Ishikawa (cell line): ENCODE data around the gene SELENOF.

ENCODE experiments used
- CEBPB ChIP-seq: IDR thresholded peaks from 2 replicates; pipeline ENCODE4 v1.6.1; 2012
- CREB1 ChIP-seq: IDR thresholded peaks from 2 replicates; pipeline ENCODE4 v1.6.1; 2012; ENCODE audit warnings: low read depth
- EGR1 ChIP-seq: IDR thresholded peaks from 2 replicates; pipeline ENCODE4 v1.6.1; 2012
- EP300 ChIP-seq: IDR thresholded peaks from 2 replicates; pipeline ENCODE4 v1.6.1; 2012; ENCODE audit warnings: borderline replicate concordance
- FOXM1 ChIP-seq: IDR thresholded peaks from 2 replicates; pipeline ENCODE4 v1.6.1; 2012; ENCODE audit warnings: low read depth, borderline replicate concordance
- NFIC ChIP-seq: IDR thresholded peaks from 2 replicates; pipeline ENCODE4 v1.6.1; 2012
- RAD21 ChIP-seq: IDR thresholded peaks from 2 replicates; pipeline ENCODE4 v1.6.1; 2012; ENCODE audit warnings: low read depth
- TAF1 ChIP-seq: IDR thresholded peaks from 2 replicates; pipeline ENCODE4 v1.6.1; 2012; ENCODE audit warnings: low read depth, mild to moderate bottlenecking
- TCF12 ChIP-seq: IDR thresholded peaks from 2 replicates; pipeline ENCODE4 v1.6.1; 2012; ENCODE audit warnings: low read depth
- TEAD4 ChIP-seq: IDR thresholded peaks from 2 replicates; pipeline ENCODE4 v1.6.1; 2012
- YY1 ChIP-seq: IDR thresholded peaks from 2 replicates; pipeline ENCODE4 v1.6.1; 2012; ENCODE audit warnings: low read depth
- ZBTB7A ChIP-seq: IDR thresholded peaks from 2 replicates; pipeline ENCODE4 v1.6.1; 2012; ENCODE audit warnings: low read depth
- TF ChIP-seq, protein P1 (sequence below): IDR thresholded peaks from 2 replicates; pipeline ENCODE4 v1.6.1; 2012; ENCODE audit warnings: low read depth, mild to moderate bottlenecking
- TF ChIP-seq, protein P2 (sequence below): IDR thresholded peaks from 2 replicates; pipeline ENCODE4 v1.6.1; 2012
- TF ChIP-seq, protein P3 (sequence below): IDR thresholded peaks from 2 replicates; pipeline ENCODE4 v1.6.1; 2012

SELENOF gene

DNA sequence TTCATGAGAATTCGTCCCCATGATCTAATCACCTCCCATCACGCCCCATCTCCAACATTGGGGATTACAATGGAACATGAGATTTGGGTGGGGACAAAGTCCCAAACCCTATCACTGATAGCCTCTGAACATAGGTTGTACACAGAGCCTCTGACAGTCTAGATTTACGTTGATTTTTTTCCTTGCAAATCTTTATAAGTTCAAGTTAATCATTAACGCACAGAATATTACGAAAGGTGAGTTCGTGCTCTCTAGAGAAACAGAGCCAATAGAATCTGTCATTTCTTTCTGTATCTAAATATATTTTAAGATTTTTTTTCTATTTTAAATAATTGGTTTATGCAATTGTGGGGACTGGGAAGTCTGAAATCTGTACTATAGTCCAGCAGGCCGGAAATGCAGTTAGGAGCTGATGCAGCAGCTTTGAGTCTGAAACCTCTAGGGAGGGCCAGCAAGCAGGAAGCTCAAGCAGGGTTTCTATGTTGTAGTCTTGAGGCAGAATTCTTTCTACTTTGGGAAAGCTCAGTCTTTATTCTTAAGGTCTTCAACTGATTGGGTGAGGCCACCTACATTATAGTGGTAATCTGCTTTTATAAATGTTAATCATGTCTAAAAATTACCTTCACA, 61.0 kb downstream of the SELENOF start:
- no peak for TF ChIP-seq FOXM1
- TF ChIP-seq, protein P1, sequence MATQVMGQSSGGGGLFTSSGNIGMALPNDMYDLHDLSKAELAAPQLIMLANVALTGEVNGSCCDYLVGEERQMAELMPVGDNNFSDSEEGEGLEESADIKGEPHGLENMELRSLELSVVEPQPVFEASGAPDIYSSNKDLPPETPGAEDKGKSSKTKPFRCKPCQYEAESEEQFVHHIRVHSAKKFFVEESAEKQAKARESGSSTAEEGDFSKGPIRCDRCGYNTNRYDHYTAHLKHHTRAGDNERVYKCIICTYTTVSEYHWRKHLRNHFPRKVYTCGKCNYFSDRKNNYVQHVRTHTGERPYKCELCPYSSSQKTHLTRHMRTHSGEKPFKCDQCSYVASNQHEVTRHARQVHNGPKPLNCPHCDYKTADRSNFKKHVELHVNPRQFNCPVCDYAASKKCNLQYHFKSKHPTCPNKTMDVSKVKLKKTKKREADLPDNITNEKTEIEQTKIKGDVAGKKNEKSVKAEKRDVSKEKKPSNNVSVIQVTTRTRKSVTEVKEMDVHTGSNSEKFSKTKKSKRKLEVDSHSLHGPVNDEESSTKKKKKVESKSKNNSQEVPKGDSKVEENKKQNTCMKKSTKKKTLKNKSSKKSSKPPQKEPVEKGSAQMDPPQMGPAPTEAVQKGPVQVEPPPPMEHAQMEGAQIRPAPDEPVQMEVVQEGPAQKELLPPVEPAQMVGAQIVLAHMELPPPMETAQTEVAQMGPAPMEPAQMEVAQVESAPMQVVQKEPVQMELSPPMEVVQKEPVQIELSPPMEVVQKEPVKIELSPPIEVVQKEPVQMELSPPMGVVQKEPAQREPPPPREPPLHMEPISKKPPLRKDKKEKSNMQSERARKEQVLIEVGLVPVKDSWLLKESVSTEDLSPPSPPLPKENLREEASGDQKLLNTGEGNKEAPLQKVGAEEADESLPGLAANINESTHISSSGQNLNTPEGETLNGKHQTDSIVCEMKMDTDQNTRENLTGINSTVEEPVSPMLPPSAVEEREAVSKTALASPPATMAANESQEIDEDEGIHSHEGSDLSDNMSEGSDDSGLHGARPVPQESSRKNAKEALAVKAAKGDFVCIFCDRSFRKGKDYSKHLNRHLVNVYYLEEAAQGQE, result no peak
- no peak for TF ChIP-seq NFIC
- TF ChIP-seq, protein P2, sequence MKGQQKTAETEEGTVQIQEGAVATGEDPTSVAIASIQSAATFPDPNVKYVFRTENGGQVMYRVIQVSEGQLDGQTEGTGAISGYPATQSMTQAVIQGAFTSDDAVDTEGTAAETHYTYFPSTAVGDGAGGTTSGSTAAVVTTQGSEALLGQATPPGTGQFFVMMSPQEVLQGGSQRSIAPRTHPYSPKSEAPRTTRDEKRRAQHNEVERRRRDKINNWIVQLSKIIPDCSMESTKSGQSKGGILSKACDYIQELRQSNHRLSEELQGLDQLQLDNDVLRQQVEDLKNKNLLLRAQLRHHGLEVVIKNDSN, result no peak
- no peak for TF ChIP-seq TAF1
- no peak for TF ChIP-seq EGR1
- TF ChIP-seq EP300, result no peak
- TF ChIP-seq TCF12, result no peak
- TF ChIP-seq ZBTB7A, result no peak
- no peak for TF ChIP-seq CREB1
- no peak for TF ChIP-seq TEAD4
- TF ChIP-seq YY1, result no peak
- TF ChIP-seq RAD21, result no peak
- TF ChIP-seq, protein P3, sequence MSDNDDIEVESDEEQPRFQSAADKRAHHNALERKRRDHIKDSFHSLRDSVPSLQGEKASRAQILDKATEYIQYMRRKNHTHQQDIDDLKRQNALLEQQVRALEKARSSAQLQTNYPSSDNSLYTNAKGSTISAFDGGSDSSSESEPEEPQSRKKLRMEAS, result no peak
- no peak for TF ChIP-seq CEBPB

DNA sequence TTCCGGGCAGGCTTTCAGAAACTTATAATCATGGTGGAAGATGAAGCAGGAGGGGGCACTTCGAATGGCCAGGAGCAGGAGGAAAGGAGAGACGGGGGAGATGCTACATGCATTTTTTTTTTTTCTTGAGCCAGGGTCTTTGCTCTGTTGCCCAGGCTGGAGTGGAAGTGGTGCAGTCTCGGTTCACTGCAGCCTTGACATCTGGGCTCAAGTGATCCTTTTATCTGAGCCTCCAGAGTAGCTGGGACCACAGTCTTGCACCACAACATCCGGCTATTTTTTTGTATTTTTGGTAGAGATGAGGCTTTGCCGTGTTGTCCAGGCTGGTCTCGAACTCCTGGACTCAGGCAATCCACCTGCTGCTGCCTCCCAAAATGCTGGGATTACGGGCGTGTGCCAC, 61.6 kb downstream of the SELENOF start:
- TF ChIP-seq TEAD4 (no peak), EGR1 (no peak), ZBTB7A (no peak), NFIC (no peak), EP300 (no peak), RAD21 (no peak)
- TF ChIP-seq, protein P3, result no peak
- TF ChIP-seq, protein P1, result no peak

DNA sequence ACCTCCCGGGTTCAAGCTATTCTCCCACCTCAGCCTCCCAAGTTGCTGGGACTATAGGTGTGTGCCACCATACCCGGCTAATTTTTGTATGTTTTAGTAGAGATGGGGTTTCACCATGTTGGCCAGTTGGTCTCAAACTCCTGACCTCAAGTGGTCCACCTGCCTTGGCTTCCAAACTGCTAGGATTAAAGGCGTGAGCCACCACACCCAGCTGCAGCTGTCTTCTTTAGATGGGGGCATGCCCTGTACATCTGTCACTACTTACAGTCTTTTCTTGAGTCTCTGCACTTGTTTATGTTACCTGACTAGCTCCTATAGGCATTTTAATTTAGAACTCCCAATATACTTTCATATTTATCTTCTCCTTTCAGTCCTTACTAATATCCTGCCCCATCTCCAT, 64.2 kb downstream of the SELENOF start:
- TF ChIP-seq TCF12, result no peak
- TF ChIP-seq NFIC, result no peak
- no peak for TF ChIP-seq EGR1
- TF ChIP-seq CEBPB, result no peak
- TF ChIP-seq ZBTB7A, result no peak
- TF ChIP-seq YY1, result no peak
- TF ChIP-seq FOXM1, result no peak
- TF ChIP-seq, protein P1, result no peak
- TF ChIP-seq EP300, result no peak
- TF ChIP-seq TEAD4, result no peak
- TF ChIP-seq, protein P3, result no peak

DNA sequence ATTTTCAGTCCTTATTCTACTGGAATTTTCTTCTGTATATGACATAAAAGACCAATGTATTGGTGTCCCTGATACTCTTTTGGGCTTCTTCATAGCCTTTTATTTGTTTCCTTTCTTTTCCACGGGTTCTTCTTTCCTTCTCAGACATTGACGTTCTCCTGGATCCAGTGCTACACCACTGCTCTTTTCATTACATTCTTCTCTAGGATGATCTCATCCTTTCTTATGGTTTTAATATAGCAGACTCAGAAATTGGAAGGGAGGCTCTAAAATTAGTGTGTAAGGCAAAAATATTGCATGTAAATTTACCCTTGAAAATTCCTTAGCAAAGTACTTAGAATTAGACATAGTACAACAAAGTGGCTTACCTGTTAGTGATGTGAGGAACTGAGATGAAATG, 65.3 kb downstream of the SELENOF start:
- no peak for TF ChIP-seq ZBTB7A
- TF ChIP-seq TEAD4, result no peak
- TF ChIP-seq TCF12, result no peak
- TF ChIP-seq, protein P3, result no peak

DNA sequence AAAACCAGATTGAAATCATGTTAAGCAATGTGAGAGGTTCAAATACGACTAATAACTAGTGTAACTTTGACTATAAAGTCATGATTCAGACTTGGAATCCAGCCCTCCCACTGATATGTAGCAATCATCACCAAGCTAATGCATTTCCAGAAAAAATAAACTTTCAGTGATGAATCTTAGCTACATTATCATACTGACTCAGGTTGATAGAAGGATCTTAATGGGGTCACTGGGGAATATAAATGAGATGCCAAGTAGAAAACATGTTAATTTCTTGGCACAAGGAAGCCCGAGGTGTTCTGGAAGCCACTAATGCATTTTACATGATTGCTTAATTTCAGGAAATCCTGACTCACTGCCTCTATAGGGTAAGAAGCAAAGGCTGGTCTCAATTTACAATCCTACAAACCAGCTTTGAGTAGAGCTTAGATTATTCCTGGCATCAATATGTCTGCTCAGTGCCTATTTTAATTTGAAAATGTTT, 67.7 kb downstream of the SELENOF start:
- TF ChIP-seq EP300, result no peak
- TF ChIP-seq CEBPB, result peak; percentile 81
- no peak for TF ChIP-seq NFIC
- no peak for TF ChIP-seq EGR1
- no peak for TF ChIP-seq FOXM1
